Kidney epithelial cell (primary cell): Measurements from ENCODE around the gene GTF2B. TPM values are rescaled to one million over a fixed set of nuclear protein-coding genes. Genes with fewer than 3 reads are reported as not detected.
A peak's percentile ranks its signal among the peaks of the same experiment; 100 is the strongest.
"Not testable (repeated sequence)": the region's sequence is repeated elsewhere in the genome, so short reads cannot be mapped to it uniquely, and the experiment has no call there.

Source experiments
- DNase-seq: peaks from one replicate; pipeline ENCODE4 v3.0.0-alpha.2; 2010; ENCODE audit warnings: low read depth
- H3K27me3 ChIP-seq: 2 replicates; pipeline ENCODE4 v1.6.0; 2011; ENCODE audit warnings: low read length; ENCODE audit not compliant: control insufficient read depth, insufficient read depth
- H3K36me3 ChIP-seq: 2 replicates; pipeline ENCODE4 v1.5.1; 2011; ENCODE audit warnings: low read length; ENCODE audit not compliant: control insufficient read depth, insufficient read depth
- H3K4me3 ChIP-seq: 2 replicates; pipeline ENCODE4 v1.5.1; 2011; ENCODE audit warnings: low read depth, mild to moderate bottlenecking, control low read depth, low read length
- CTCF ChIP-seq: IDR thresholded peaks from 2 replicates; pipeline ENCODE4 v1.5.1; 2011; ENCODE audit warnings: mild to moderate bottlenecking, moderate library complexity, low read length, control low read depth, inconsistent platforms; ENCODE audit not compliant: insufficient read depth, poor library complexity, severe bottlenecking
- total RNA-seq: library from RNA; depleted of rRNA; stranded (reverse); fragments of >200 nt; gene quantifications from 2 replicates; pipeline ENCODE4 v1.2.3, GENCODE V29; 2015

Gene GTF2B
- total RNA-seq: 28.5 and 36.3 TPM in 2 replicates

- DNase-seq: peak; percentile 78
- no peaks in the 10 kb centered on the region for H3K27me3 ChIP-seq
- no peak for TF ChIP-seq CTCF
- no peaks in the 10 kb centered on the region for H3K36me3 ChIP-seq
- peak within 1 kb of the TSS; percentile 86 for H3K4me3 ChIP-seq
Measured at GRCh38 chr1:88891318-88891950, at the start of gene GTF2B. Gene GTF2B, minus strand, starts transcription at chr1:88891567. Its CDS starts 68 bp downstream, at chr1:88891499.

- not testable (repeated sequence) for DNase-seq, H3K36me3 ChIP-seq, H3K4me3 ChIP-seq, H3K27me3 ChIP-seq
Measured at GRCh38 chr1:88938528-88938927, 47.2 kb upstream of the GTF2B start.

- no peak overlapping the region for H3K4me3 ChIP-seq
- H3K27me3 ChIP-seq: no peaks in the 10 kb centered on the region
- TF ChIP-seq CTCF: no peak
- DNase-seq: no peak
- no peaks in the 10 kb centered on the region for H3K36me3 ChIP-seq
Measured at GRCh38 chr1:88936760-88937342, 45.5 kb upstream of the GTF2B start.

GRCh38 chr1:88936223-88936523 lies 44.8 kb upstream of the GTF2B start:
- Histone ChIP-seq H3K36me3 (no peaks in the 10 kb centered on the region), H3K27me3 (no peaks in the 10 kb centered on the region), H3K4me3 (no peak overlapping the region)
- TF ChIP-seq CTCF: no peak
- DNase-seq: no peak

GRCh38 chr1:88935522-88936222 lies 44.3 kb upstream of the GTF2B start:
- no peak for DNase-seq
- peak; percentile 51 for TF ChIP-seq CTCF
- no peaks in the 10 kb centered on the region for H3K36me3 ChIP-seq
- no peaks in the 10 kb centered on the region for H3K27me3 ChIP-seq
- no peak overlapping the region for H3K4me3 ChIP-seq

- H3K36me3 ChIP-seq, H3K4me3 ChIP-seq, DNase-seq: not testable (repeated sequence)
Measured at GRCh38 chr1:88930176-88930575, 38.8 kb upstream of the GTF2B start.

More at GRCh38 chr1:88930176-88930575, 38.8 kb upstream of the GTF2B start:
- not testable (repeated sequence) for H3K27me3 ChIP-seq
